ENCODE data around the gene DPEP1. TPM values are rescaled to one million over a fixed set of nuclear protein-coding genes. Genes with fewer than 3 reads are reported as not detected.
"Not testable (repeated sequence)": the region's sequence is repeated elsewhere in the genome, so short reads cannot be mapped to it uniquely, and the experiment has no call there.

DPEP1 gene
- total RNA-seq, 1 donor from 2014 or later: 36.3 TPM

DNA sequence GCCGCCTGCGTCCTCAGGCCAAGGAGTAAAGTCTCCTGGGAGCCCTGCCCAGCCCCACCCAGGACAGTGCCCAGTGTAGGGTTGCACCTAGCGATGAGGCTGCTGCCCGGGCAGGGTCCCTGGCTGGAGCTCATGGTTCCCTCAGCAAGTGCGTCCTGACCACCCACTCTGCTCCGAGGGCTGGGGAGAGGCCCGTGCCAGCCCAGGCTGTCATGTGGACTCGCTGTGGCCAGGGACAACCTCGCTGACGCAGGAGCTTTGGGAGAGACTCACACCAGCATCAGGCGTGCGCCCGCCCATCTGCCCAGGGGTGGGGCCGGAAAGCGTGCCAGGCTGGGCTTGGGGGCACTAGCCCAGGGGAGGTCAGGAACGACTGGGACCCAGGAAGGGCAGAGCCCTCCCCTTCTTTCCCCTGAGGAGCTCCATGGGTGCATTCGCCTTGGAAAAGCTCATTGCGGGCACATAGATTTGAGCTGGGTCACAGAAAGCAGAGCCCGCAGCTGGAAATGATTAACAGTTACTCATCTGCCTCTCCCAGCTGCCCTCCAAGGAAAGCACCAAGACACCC, 19.7 kb downstream of the DPEP1 start:
- Mint-ChIP-seq H3K9me3 (ENCODE audit: low read depth) (no peaks in the 10 kb centered on the region), H3K27ac (no peak overlapping the region), H3K27me3 (peaks cover 5% of the 10 kb centered on the region), H3K4me3 (ENCODE audit: low read depth) (no peak overlapping the region), H3K36me3 (ENCODE audit: insufficient read depth) (peaks cover 2% of the 10 kb centered on the region), H3K4me1 (ENCODE audit: low read depth) (no peaks in the 10 kb centered on the region)
- DNase-seq (ENCODE audit: low spot score, unreplicated experiment): no peak
- TF ChIP-seq, protein P1, sequence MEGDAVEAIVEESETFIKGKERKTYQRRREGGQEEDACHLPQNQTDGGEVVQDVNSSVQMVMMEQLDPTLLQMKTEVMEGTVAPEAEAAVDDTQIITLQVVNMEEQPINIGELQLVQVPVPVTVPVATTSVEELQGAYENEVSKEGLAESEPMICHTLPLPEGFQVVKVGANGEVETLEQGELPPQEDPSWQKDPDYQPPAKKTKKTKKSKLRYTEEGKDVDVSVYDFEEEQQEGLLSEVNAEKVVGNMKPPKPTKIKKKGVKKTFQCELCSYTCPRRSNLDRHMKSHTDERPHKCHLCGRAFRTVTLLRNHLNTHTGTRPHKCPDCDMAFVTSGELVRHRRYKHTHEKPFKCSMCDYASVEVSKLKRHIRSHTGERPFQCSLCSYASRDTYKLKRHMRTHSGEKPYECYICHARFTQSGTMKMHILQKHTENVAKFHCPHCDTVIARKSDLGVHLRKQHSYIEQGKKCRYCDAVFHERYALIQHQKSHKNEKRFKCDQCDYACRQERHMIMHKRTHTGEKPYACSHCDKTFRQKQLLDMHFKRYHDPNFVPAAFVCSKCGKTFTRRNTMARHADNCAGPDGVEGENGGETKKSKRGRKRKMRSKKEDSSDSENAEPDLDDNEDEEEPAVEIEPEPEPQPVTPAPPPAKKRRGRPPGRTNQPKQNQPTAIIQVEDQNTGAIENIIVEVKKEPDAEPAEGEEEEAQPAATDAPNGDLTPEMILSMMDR (IDR thresholded peaks at IDR 0.05; ENCODE audit: unreplicated experiment): no peak

DNA sequence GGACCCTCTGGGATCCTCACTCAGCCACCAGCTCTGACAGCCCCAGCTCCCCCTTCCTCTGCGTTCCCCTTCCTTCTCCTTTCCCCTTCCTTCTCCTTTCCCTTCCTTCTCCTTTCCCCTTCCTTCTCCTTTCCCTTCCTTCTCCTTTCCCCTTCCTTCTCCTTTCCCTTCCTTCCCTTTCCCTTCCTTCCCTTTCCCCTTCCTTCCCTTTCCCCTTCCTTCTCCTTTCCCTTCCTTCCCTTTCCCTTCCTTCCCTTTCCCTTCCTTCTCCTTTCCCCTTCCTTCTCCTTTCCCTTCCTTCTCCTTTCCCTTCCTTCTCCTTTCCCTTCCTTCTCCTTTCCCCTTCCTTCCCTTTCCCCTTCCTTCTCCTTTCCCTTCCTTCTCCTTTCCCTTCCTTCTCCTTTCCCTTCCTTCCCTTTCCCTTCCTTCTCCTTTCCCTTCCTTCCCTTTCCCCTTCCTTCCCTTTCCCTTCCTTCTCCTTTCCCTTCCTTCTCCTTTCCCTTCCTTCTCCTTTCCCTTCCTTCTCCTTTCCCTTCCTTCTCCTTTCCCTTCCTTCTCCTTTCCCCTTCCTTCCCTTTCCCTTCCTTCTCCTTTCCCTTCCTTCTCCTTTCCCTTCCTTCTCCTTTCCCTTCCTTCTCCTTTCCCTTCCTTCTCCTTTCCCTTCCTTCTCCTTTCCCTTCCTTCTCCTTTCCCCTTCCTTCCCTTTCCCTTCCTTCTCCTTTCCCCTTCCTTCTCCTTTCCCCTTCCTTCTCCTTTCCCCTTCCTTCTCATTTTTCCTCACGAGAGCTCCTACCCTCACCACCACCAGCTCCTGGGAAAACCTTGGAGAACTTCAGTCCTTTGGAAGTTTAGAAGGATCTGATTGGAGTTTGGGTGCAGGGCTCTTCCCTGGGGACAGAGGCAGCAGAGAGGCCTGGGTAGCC, 21.3 kb downstream of the DPEP1 start:
- H3K9me3 Mint-ChIP-seq (ENCODE audit: low read depth); H3K36me3 Mint-ChIP-seq (ENCODE audit: insufficient read depth); H3K27ac Mint-ChIP-seq; DNase-seq (ENCODE audit: low spot score, unreplicated experiment); H3K4me1 Mint-ChIP-seq (ENCODE audit: low read depth); H3K27me3 Mint-ChIP-seq; H3K4me3 Mint-ChIP-seq (ENCODE audit: low read depth): not testable (repeated sequence)

DNA sequence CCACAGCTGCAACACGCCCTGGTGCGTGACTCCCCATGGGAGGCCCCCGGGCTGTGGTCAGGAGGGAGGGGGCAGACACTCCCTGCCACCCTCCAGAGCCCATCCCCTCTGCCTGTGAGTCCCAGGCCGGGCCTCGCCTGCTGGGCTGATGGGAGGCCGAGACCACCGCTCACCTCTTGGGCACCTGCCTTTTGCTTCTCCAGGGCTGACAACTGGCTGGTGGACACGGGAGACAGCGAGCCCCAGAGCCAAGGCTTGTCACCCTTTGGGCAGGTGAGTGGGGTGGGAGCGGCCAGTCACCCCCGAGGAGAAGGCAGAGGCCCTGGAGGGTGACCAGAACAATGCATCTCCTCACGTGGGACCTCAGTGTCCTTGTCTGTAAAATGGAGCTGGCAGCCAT, 23.2 kb downstream of the DPEP1 start:
- no peaks in the 10 kb centered on the region for H3K36me3 Mint-ChIP-seq (ENCODE audit: insufficient read depth)
- H3K4me3 Mint-ChIP-seq (ENCODE audit: low read depth): no peak overlapping the region
- peaks cover 5% of the 10 kb centered on the region for H3K27me3 Mint-ChIP-seq
- peaks cover 6% of the 10 kb centered on the region for H3K4me1 Mint-ChIP-seq (ENCODE audit: low read depth)
- H3K27ac Mint-ChIP-seq: no peak overlapping the region
- no peaks in the 10 kb centered on the region for H3K9me3 Mint-ChIP-seq (ENCODE audit: low read depth)
- DNase-seq (ENCODE audit: low spot score, unreplicated experiment): no peak
- TF ChIP-seq, protein P1 (IDR thresholded peaks at IDR 0.05; ENCODE audit: unreplicated experiment): no peak

DNA sequence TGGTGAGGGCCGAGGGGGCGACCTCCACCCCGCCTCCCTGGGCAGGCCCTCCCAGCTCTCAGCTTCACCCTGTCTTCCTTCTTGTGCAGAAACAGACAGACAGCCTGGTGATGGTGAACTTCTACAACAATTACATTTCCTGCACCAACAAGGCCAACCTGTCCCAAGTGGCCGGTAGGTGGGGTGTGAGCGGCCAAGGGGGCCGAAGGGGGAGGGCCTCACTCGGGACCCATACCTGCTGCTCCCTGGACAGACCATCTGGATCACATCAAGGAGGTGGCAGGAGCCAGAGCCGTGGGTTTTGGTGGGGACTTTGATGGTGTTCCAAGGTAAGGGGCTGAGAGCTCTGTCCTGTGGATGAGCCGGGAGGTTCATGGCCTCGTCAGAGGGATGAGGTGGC, 23.9 kb downstream of the DPEP1 start:
- H3K27me3 Mint-ChIP-seq: peaks cover 5% of the 10 kb centered on the region
- TF ChIP-seq, protein P1 (IDR thresholded peaks at IDR 0.05; ENCODE audit: unreplicated experiment): no peak
- no peak overlapping the region for H3K27ac Mint-ChIP-seq
- H3K36me3 Mint-ChIP-seq (ENCODE audit: insufficient read depth): no peaks in the 10 kb centered on the region
- H3K9me3 Mint-ChIP-seq (ENCODE audit: low read depth): no peaks in the 10 kb centered on the region
- no peak overlapping the region for H3K4me3 Mint-ChIP-seq (ENCODE audit: low read depth)
- H3K4me1 Mint-ChIP-seq (ENCODE audit: low read depth): peaks cover 6% of the 10 kb centered on the region
- no peak for DNase-seq (ENCODE audit: low spot score, unreplicated experiment)

DNA sequence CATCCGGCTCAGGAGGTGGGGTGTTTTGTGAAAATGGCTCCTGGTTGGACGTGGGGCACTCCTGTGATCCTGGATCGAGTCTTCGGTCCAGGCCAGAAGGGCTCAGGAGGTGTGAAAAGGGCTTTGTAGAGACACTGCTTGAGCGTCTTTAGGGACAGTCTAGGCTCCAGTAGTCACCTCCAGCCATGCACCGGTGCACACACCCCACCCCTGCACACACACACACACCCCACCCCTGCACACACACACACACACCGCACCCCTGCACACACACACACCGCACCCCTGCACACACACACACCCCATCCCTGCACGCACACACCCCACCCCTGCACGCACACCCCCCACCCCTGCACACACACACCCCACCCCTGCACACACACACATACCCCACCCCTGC, 25.0 kb downstream of the DPEP1 start:
- H3K4me1 Mint-ChIP-seq (ENCODE audit: low read depth): peaks cover 6% of the 10 kb centered on the region
- H3K27ac Mint-ChIP-seq: no peak overlapping the region
- peaks cover 4% of the 10 kb centered on the region for H3K27me3 Mint-ChIP-seq
- H3K36me3 Mint-ChIP-seq (ENCODE audit: insufficient read depth): no peaks in the 10 kb centered on the region
- H3K4me3 Mint-ChIP-seq (ENCODE audit: low read depth): no peak overlapping the region
- DNase-seq (ENCODE audit: low spot score, unreplicated experiment): no peak
- TF ChIP-seq, protein P1 (IDR thresholded peaks at IDR 0.05; ENCODE audit: unreplicated experiment): no peak
- H3K9me3 Mint-ChIP-seq (ENCODE audit: low read depth): no peaks in the 10 kb centered on the region

All from progenitor cell of endocrine pancreas (in vitro differentiated cells).